Brain microvascular endothelial cell (primary cell): Measurements from ENCODE around the gene NTRK3.

Experiments used
- DNase-seq: peaks from one replicate; pipeline ENCODE4 v3.0.0-alpha.2; 2020
- H3K27ac ChIP-seq: fragments of 250-450 bp; sonication (Bioruptor Pico); 2 replicates; pipeline ENCODE4 v1.5.1; 2020; ENCODE audit warnings: mild to moderate bottlenecking, moderate library complexity
- H3K27me3 ChIP-seq: fragments of 250-450 bp; sonication (Bioruptor Pico); replicated peaks from 2 replicates; pipeline ENCODE4 v1.5.1; 2020; ENCODE audit warnings: mild to moderate bottlenecking
- H3K36me3 ChIP-seq: fragments of 250-450 bp; sonication (Bioruptor Pico); replicated peaks from 2 replicates; pipeline ENCODE4 v1.5.1; 2020; ENCODE audit warnings: mild to moderate bottlenecking
- H3K4me3 ChIP-seq: 2 replicates; pipeline ENCODE4 v1.5.1; 2011; ENCODE audit warnings: low read depth, mild to moderate bottlenecking, control low read depth, low read length, moderate library complexity
- CTCF ChIP-seq: IDR thresholded peaks from 2 replicates; pipeline ENCODE4 v1.5.1; 2011; ENCODE audit warnings: low read depth, mild to moderate bottlenecking, moderate library complexity, low read length, control low read depth, inconsistent platforms; ENCODE audit errors: missing control alignments
- in situ Hi-C: cut with HindIII; loops from 2 replicates; pipeline ENCODE4 v1.10.0; 2017; ENCODE audit warnings: low sequenced_read_pairs, low pct_ligation_motif_present

NTRK3 gene

GRCh38 chr15:88215066-88215648 lies 41.4 kb downstream of the NTRK3 start:
- in situ Hi-C loops: no loop called here
- Histone ChIP-seq H3K27me3 (no peaks in the 10 kb centered on the region), H3K36me3 (no peaks in the 10 kb centered on the region), H3K4me3 (no peak overlapping the region), H3K27ac (no peak overlapping the region)
- no peak for DNase-seq
- TF ChIP-seq CTCF: no peak

GRCh38 chr15:88209111-88209510 lies 47.4 kb downstream of the NTRK3 start:
- no peaks in the 10 kb centered on the region for H3K36me3 ChIP-seq
- H3K4me3 ChIP-seq: no peak overlapping the region
- in situ Hi-C loops: no loop called here
- H3K27ac ChIP-seq: no peak overlapping the region
- TF ChIP-seq CTCF: no peak
- no peak for DNase-seq
- no peaks in the 10 kb centered on the region for H3K27me3 ChIP-seq

GRCh38 chr15:88208396-88208795 lies 48.1 kb downstream of the NTRK3 start:
- in situ Hi-C loops: no loop called here
- no peak overlapping the region for H3K4me3 ChIP-seq
- no peaks in the 10 kb centered on the region for H3K27me3 ChIP-seq
- DNase-seq: no peak
- H3K36me3 ChIP-seq: no peaks in the 10 kb centered on the region
- H3K27ac ChIP-seq: no peak overlapping the region
- TF ChIP-seq CTCF: no peak

- in situ Hi-C loops: no loop called here
- Histone ChIP-seq H3K27me3 (no peaks in the 10 kb centered on the region), H3K4me3 (no peak overlapping the region), H3K27ac (no peak overlapping the region), H3K36me3 (no peaks in the 10 kb centered on the region)
- no peak for DNase-seq
- TF ChIP-seq CTCF: no peak
These were observed 49.0 kb downstream of the NTRK3 start for GRCh38 chr15:88207565-88207964.

- Histone ChIP-seq H3K27ac (no peak overlapping the region), H3K4me3 (no peak overlapping the region), H3K36me3 (no peaks in the 10 kb centered on the region), H3K27me3 (no peaks in the 10 kb centered on the region)
- TF ChIP-seq CTCF: no peak
- in situ Hi-C loops: no loop called here
- DNase-seq: no peak
These were observed 52.0 kb downstream of the NTRK3 start for GRCh38 chr15:88204584-88204983.

GRCh38 chr15:88202231-88202630 lies 54.3 kb downstream of the NTRK3 start:
- Histone ChIP-seq H3K27me3 (no peaks in the 10 kb centered on the region), H3K27ac (no peak overlapping the region), H3K4me3 (no peak overlapping the region), H3K36me3 (no peaks in the 10 kb centered on the region)
- in situ Hi-C loops: no loop called here
- DNase-seq: no peak
- TF ChIP-seq CTCF: no peak
